ENCODE measurements around the gene FGF12. TPM values are rescaled to one million over a fixed set of nuclear protein-coding genes. Genes with fewer than 3 reads are reported as not detected.

FGF12 gene
- total RNA-seq, 1 donor from 2014 or later = 7.0 TPM

GRCh38 chr3:192169332-192169915 lies 557.9 kb downstream of the FGF12 start:
- Histone ChIP-seq H3K4me3 (no peak overlapping the region), H4K20me1 (ENCODE audit: low read depth) (no peaks in the 10 kb centered on the region), H3K9ac (no peak overlapping the region), H3K36me3 (no peaks in the 10 kb centered on the region), H3K27ac (no peak overlapping the region), H2AFZ (replicated peaks) (no peak overlapping the region), H3K4me1 (peaks cover under 1% of the 10 kb centered on the region), H3K79me2 (ENCODE audit: low read depth) (no peaks in the 10 kb centered on the region), H3K9me3 (ENCODE audit: low read depth) (no peaks in the 10 kb centered on the region), H3F3A (ENCODE audit: low read depth) (no peaks in the 10 kb centered on the region), H3K27me3 (no peaks in the 10 kb centered on the region), H3K4me2 (no peak overlapping the region)
- Mint-ChIP-seq H3K27me3 (ENCODE audit: insufficient read depth, low read depth) (peaks cover 5% of the 10 kb centered on the region), H3K4me3 (no peak overlapping the region), H3K36me3 (peaks cover 24% of the 10 kb centered on the region), H3K27ac (no peak overlapping the region), H3K9me3 (no peaks in the 10 kb centered on the region), H3K4me1 (peaks cover 5% of the 10 kb centered on the region)
- no peak for DNase-seq (ENCODE audit: low spot score)
- TF ChIP-seq EZH2 (IDR thresholded peaks at IDR 0.05) (no peak), CTCF (IDR thresholded peaks at IDR 0.05) (no peak), EZH2phosphoT487 (IDR thresholded peaks at IDR 0.05) (no peak)

GRCh38 chr3:192168202-192168601 lies 559.1 kb downstream of the FGF12 start:
- H3K27ac ChIP-seq = no peak overlapping the region
- Mint-ChIP-seq H3K4me1 (peaks cover 12% of the 10 kb centered on the region), H3K27ac (no peak overlapping the region), H3K27me3 (ENCODE audit: insufficient read depth, low read depth) (peaks cover 5% of the 10 kb centered on the region), H3K4me3 (no peak overlapping the region), H3K9me3 (no peaks in the 10 kb centered on the region), H3K36me3 (peaks cover 26% of the 10 kb centered on the region)
- no peak for TF ChIP-seq CTCF (IDR thresholded peaks at IDR 0.05)
- no peak for TF ChIP-seq EZH2phosphoT487 (IDR thresholded peaks at IDR 0.05)
- no peak for TF ChIP-seq EZH2 (IDR thresholded peaks at IDR 0.05)
- H3K27me3 ChIP-seq = no peaks in the 10 kb centered on the region
- no peak overlapping the region for H2AFZ ChIP-seq (replicated peaks)
- H3K79me2 ChIP-seq (ENCODE audit: low read depth) = no peaks in the 10 kb centered on the region
- DNase-seq (ENCODE audit: low spot score) = no peak
- peaks cover 13% of the 10 kb centered on the region for H3K4me1 ChIP-seq
- H3K9me3 ChIP-seq (ENCODE audit: low read depth) = no peaks in the 10 kb centered on the region
- H4K20me1 ChIP-seq (ENCODE audit: low read depth) = no peaks in the 10 kb centered on the region
- no peak overlapping the region for H3K4me3 ChIP-seq
- H3K9ac ChIP-seq = no peak overlapping the region
- no peaks in the 10 kb centered on the region for H3K36me3 ChIP-seq
- H3K4me2 ChIP-seq = no peak overlapping the region
- H3F3A ChIP-seq (ENCODE audit: low read depth) = no peaks in the 10 kb centered on the region

DNA sequence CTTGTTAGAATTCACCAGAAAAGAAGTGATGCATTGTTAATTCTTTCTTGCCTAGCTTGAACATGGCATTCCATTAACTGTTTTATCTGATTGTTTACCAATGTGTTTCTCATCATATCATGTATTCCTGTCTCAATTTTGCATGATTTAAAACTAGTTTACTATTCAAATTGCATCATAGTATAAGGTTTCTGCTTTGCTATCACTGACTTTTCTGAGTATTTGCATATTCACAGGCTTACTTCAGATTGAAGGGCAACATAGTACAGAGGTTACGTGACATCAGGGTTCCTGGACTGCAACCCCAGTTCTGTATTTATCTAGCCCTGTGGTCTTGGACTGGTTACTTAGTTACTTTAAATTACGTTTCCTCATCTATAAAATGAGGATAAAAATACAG lies 561.8 kb downstream of the FGF12 start:
- H3K9ac ChIP-seq = no peak overlapping the region
- H3K4me1 ChIP-seq = peaks cover 30% of the 10 kb centered on the region
- Mint-ChIP-seq H3K27ac (no peak overlapping the region), H3K4me3 (no peak overlapping the region), H3K36me3 (peaks cover 30% of the 10 kb centered on the region), H3K4me1 (peaks cover 13% of the 10 kb centered on the region), H3K27me3 (ENCODE audit: insufficient read depth, low read depth) (peaks cover 2% of the 10 kb centered on the region), H3K9me3 (no peaks in the 10 kb centered on the region)
- TF ChIP-seq CTCF (IDR thresholded peaks at IDR 0.05) (no peak), EZH2 (IDR thresholded peaks at IDR 0.05) (no peak), EZH2phosphoT487 (IDR thresholded peaks at IDR 0.05) (no peak)
- no peak for DNase-seq (ENCODE audit: low spot score)
- no peaks in the 10 kb centered on the region for H3K36me3 ChIP-seq
- H2AFZ ChIP-seq (replicated peaks) = no peak overlapping the region
- no peaks in the 10 kb centered on the region for H4K20me1 ChIP-seq (ENCODE audit: low read depth)
- no peak overlapping the region for H3K4me2 ChIP-seq
- no peaks in the 10 kb centered on the region for H3K9me3 ChIP-seq (ENCODE audit: low read depth)
- no peak overlapping the region for H3K4me3 ChIP-seq
- H3K27ac ChIP-seq = no peak overlapping the region
- H3K79me2 ChIP-seq (ENCODE audit: low read depth) = no peaks in the 10 kb centered on the region
- no peaks in the 10 kb centered on the region for H3K27me3 ChIP-seq
- no peaks in the 10 kb centered on the region for H3F3A ChIP-seq (ENCODE audit: low read depth)
